ENCODE results near the gene IGFL4.

The IGFL4 gene

GRCh38 chr19:46020819-46021125 is 20.0 kb downstream of the IGFL4 start:
- no peak for DNase-seq (ENCODE audit: low spot score)

GRCh38 chr19:46019270-46019669 is 21.5 kb downstream of the IGFL4 start:
- no peak for DNase-seq (ENCODE audit: low spot score)

- DNase-seq (ENCODE audit: low spot score), result no peak
Observed at GRCh38 chr19:46018729-46019251, 22.0 kb downstream of the IGFL4 start.

- DNase-seq (ENCODE audit: low spot score), result no peak
Observed at GRCh38 chr19:46017874-46018675, 22.7 kb downstream of the IGFL4 start.

- DNase-seq (ENCODE audit: low spot score), result no peak
Observed at GRCh38 chr19:46017095-46017429, 23.7 kb downstream of the IGFL4 start.

GRCh38 chr19:46016426-46017094 is 24.2 kb downstream of the IGFL4 start:
- peak; percentile 89 for DNase-seq (ENCODE audit: low spot score)

GRCh38 chr19:46015687-46016425 is 24.9 kb downstream of the IGFL4 start:
- DNase-seq (ENCODE audit: low spot score), result no peak

- DNase-seq (ENCODE audit: low spot score), result peak; percentile 64
Observed at GRCh38 chr19:46014941-46015686, 25.7 kb downstream of the IGFL4 start.

GRCh38 chr19:46014534-46014933 is 26.3 kb downstream of the IGFL4 start:
- DNase-seq (ENCODE audit: low spot score), result no peak

- DNase-seq (ENCODE audit: low spot score), result peak; percentile 73
Observed at GRCh38 chr19:46009530-46010510, 31.0 kb downstream of the IGFL4 start.

GRCh38 chr19:46006411-46006810 is 34.4 kb downstream of the IGFL4 start:
- no peak for DNase-seq (ENCODE audit: low spot score)

- no peak for DNase-seq (ENCODE audit: low spot score)
Observed at GRCh38 chr19:46002678-46003275, 38.0 kb downstream of the IGFL4 start.

GRCh38 chr19:46000491-46001246 is 40.1 kb downstream of the IGFL4 start:
- peak; percentile 63 for DNase-seq (ENCODE audit: low spot score)

GRCh38 chr19:45999653-46000121 is 41.1 kb downstream of the IGFL4 start:
- no peak for DNase-seq (ENCODE audit: low spot score)

- no peak for DNase-seq (ENCODE audit: low spot score)
Observed at GRCh38 chr19:45998834-45999233, 42.0 kb downstream of the IGFL4 start.

GRCh38 chr19:45996933-45997332 is 43.9 kb downstream of the IGFL4 start:
- DNase-seq (ENCODE audit: low spot score), result no peak

GRCh38 chr19:45995715-45996385 is 45.0 kb downstream of the IGFL4 start:
- DNase-seq (ENCODE audit: low spot score), result peak; percentile 15

- peak; percentile 99 for DNase-seq (ENCODE audit: low spot score)
Observed at GRCh38 chr19:45994998-45995714, 45.6 kb downstream of the IGFL4 start, which contains the start of gene CCDC61. TSS of gene CCDC61 (plus strand) at chr19:45995467. CDS start at chr19:46003019, 7,552 bp downstream.

All from hematopoietic multipotent progenitor cell treated with erythropoietin and hydrocortisone succinate and interleukin-3 and kit ligand, for 15 days (in vitro differentiated cells).